Karpas-422 (cell line): Measurements from ENCODE around the gene PRR15. TPM values are rescaled to one million over a fixed set of nuclear protein-coding genes. Genes with fewer than 3 reads are reported as not detected.
"Not testable (repeated sequence)": the region's sequence is repeated elsewhere in the genome, so short reads cannot be mapped to it uniquely, and the experiment has no call there.

ENCODE experiments used
- DNase-seq: peaks from one replicate; pipeline ENCODE4 v3.0.0-alpha.2; 2015
- H2AFZ ChIP-seq: fragments of 200-600 bp; sonication (generic); 2 replicates; pipeline ENCODE4 v1.6.1; 2014; ENCODE audit warnings: antibody characterized with exemption, low read length, mixed read lengths
- H3K27ac ChIP-seq: fragments of 200-600 bp; sonication (generic); 2 replicates; pipeline ENCODE4 v1.5.1; 2014; ENCODE audit warnings: mild to moderate bottlenecking, low read length, moderate library complexity
- H3K27me3 ChIP-seq: fragments of 200-600 bp; sonication (generic); 2 replicates; pipeline ENCODE4 v1.6.1; 2014; ENCODE audit warnings: low read length, mixed read lengths
- H3K36me3 ChIP-seq: fragments of 200-600 bp; sonication (generic); 2 replicates; pipeline ENCODE4 v1.6.1; 2014; ENCODE audit warnings: low read length, mixed read lengths; ENCODE audit not compliant: insufficient read depth
- H3K4me1 ChIP-seq: fragments of 200-600 bp; sonication (generic); 2 replicates; pipeline ENCODE4 v1.6.1; 2014; ENCODE audit warnings: mild to moderate bottlenecking, low read length, mixed read lengths
- H3K4me2 ChIP-seq: fragments of 200-600 bp; sonication (generic); 2 replicates; pipeline ENCODE4 v1.6.1; 2014; ENCODE audit warnings: low read length, low read depth, mild to moderate bottlenecking; ENCODE audit not compliant: poor library complexity, severe bottlenecking
- H3K4me3 ChIP-seq: fragments of 200-600 bp; sonication (generic); 2 replicates; pipeline ENCODE4 v1.5.1; 2014; ENCODE audit warnings: mild to moderate bottlenecking, antibody characterized with exemption, low read length, mixed read lengths
- H3K79me2 ChIP-seq: fragments of 200-600 bp; sonication (generic); 2 replicates; pipeline ENCODE4 v1.6.1; 2014; ENCODE audit warnings: mild to moderate bottlenecking, low read length, mixed read lengths
- H3K9ac ChIP-seq: fragments of 200-600 bp; sonication (generic); 2 replicates; pipeline ENCODE4 v1.6.0; 2014; ENCODE audit warnings: low read length
- H3K9me2 ChIP-seq: fragments of 200-600 bp; sonication (generic), shearing (Covaris generic); replicated peaks from 2 replicates; pipeline ENCODE4 v1.6.0; 2014; ENCODE audit warnings: mild to moderate bottlenecking, low read length, moderate library complexity; ENCODE audit not compliant: insufficient read depth
- H3K9me3 ChIP-seq: fragments of 300-700, 200-600 bp; sonication (generic); 2 replicates; pipeline ENCODE4 v1.6.1; 2014; ENCODE audit warnings: low read length, mixed read lengths
- H4K20me1 ChIP-seq: fragments of 200-600 bp; sonication (generic); 2 replicates; pipeline ENCODE4 v1.6.1; 2014; ENCODE audit warnings: mild to moderate bottlenecking, antibody characterized with exemption, low read length, low read depth; ENCODE audit not compliant: insufficient read depth
- total RNA-seq: library from RNA; depleted of rRNA; stranded (reverse); fragments of >200 nt; shearing (Covaris generic); gene quantifications from 2 replicates; pipeline ENCODE4 v1.2.3, GENCODE V29; 2014; ENCODE audit warnings: low replicate concordance; rRNA removed

PRR15 gene, protein sequence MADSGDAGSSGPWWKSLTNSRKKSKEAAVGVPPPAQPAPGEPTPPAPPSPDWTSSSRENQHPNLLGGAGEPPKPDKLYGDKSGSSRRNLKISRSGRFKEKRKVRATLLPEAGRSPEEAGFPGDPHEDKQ
- total RNA-seq = not detected in 2 replicates

DNA sequence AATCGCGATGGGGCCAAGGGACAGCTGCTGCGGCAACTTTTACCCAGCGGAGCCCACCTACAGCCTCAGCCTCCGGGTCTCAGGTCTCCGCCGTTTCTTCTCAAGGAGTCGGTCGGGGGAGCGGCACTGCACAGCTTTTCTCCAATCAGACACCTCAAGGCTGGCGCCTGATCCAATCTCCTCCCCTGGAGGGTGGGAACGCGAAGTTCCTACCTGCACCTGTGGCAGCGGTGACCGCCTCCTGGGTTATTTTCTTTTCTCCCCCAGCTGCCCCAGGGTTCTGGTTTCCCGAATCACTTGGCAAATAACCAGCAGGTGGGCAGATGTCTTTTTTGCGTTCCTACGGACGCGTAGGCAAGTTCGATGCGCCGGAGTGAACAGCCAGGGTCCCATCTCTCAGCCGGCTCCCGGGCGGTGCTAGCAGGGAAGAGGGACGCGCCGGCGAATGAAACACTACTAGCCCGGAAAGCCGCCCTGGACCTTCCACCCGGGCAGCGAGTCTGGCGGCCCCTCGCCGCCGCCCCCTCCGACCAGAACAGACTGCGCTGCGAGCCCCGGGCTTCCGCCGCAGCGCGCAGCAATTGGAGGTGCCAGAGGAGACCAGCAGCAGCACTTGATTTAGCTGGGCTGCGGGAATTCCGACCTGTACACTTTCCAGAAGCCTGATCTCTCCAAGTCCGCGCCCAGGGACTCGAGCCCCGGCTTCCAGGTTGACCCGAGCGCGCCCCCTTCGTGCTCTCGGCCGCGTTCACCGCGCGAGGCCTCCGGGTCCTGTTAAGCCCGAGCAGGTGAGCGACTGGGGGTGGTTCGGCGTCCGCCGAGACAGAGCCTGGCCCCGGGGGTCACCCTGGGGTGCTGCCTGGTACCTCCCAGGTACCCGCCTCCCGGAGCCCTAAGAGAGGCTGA is at the start of gene PRR15:
Gene PRR15 (plus strand): TSS at position 246 of the 906 bp plus-strand sequence. CDS start 2,495 bp downstream, outside the sequence.
- Histone ChIP-seq H3K9ac (no peak within 1 kb of the TSS), H3K9me3 (no peaks in the 10 kb centered on the region), H3K4me2 (no peak within 1 kb of the TSS), H3K79me2 (no peaks in the 10 kb centered on the region), H3K27me3 (no peaks in the 10 kb centered on the region), H3K4me1 (no peaks in the 10 kb centered on the region), H3K36me3 (no peaks in the 10 kb centered on the region), H3K9me2 (no peaks in the 10 kb centered on the region), H3K4me3 (no peak within 1 kb of the TSS), H2AFZ (no peak within 1 kb of the TSS), H3K27ac (no peak within 1 kb of the TSS), H4K20me1 (no peaks in the 10 kb centered on the region)
- DNase-seq = no peak

DNA sequence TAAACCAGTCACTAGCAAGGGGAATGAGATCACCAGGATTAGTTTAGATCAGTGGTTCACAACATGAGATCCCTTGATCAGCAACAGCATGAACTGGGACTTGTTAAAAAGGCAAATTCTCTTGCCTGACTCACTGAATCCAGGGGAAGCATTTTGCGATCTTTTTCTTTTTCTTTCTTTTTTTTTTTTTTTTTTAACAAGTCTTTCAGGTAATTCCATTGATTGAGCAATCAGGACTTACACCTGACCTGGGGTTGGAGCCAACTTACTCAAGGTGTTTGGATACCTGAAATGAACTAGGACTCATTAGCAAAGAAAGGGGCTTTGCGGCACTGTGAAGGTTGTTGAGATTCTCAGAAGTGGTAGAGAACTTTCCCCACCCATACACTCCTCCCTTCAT is 47.1 kb upstream of the PRR15 start:
- no peak overlapping the region for H3K4me2 ChIP-seq
- no peaks in the 10 kb centered on the region for H3K9me3 ChIP-seq
- H3K4me3 ChIP-seq = no peak overlapping the region
- H3K79me2 ChIP-seq = no peaks in the 10 kb centered on the region
- DNase-seq = no peak
- H3K4me1 ChIP-seq = no peaks in the 10 kb centered on the region
- H3K9me2 ChIP-seq = no peaks in the 10 kb centered on the region
- H3K9ac ChIP-seq = no peak overlapping the region
- H3K36me3 ChIP-seq = no peaks in the 10 kb centered on the region
- no peaks in the 10 kb centered on the region for H3K27me3 ChIP-seq
- H2AFZ ChIP-seq = no peak overlapping the region
- no peaks in the 10 kb centered on the region for H4K20me1 ChIP-seq
- no peak overlapping the region for H3K27ac ChIP-seq

DNA sequence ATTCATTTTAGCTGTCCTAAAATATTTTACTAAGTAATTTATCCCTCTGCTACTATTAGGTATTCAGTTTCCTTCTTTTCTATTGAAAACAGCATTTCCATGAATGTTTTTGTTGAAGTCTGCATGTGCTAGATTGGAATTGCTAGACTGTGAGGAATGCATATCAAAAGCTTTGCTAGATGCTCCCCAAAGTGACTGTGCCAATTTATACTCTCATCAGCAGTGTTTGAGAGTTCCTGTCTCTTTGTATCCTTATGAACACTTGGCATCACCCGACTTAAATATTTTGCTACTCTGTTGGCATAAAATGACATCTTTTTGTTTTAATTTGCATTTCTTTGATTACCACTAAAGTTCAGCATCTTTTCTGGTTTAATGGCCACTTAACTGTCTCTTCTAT is 45.0 kb upstream of the PRR15 start:
- no peaks in the 10 kb centered on the region for H3K27me3 ChIP-seq
- no peak for DNase-seq

DNA sequence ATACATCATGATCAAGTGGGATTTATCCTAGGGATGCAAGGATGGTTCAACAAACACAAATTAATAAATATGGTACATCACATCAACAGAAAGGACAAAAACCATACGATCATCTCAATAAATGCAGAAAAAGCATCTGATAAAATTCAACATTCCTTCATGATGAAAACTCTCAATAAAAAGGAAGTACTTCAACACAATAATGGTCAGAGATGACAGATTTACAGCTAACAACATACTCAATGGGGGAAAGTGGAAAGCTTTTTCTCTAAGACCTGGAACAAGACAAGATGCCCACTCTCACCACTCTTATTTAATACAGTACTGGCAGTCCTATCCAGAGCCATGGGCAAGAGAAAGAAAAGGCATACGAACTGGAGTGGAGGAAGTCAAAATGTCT is 39.9 kb upstream of the PRR15 start:
- Histone ChIP-seq H3K9me3 (no peaks in the 10 kb centered on the region), H3K27ac (no peak overlapping the region), H3K36me3 (no peaks in the 10 kb centered on the region), H3K4me1 (no peaks in the 10 kb centered on the region), H3K79me2 (no peaks in the 10 kb centered on the region), H4K20me1 (no peaks in the 10 kb centered on the region), H3K27me3 (0 out of 2 replicates have a peak, but pooled peaks cover 4% of the 10 kb centered on the region), H3K9me2 (no peaks in the 10 kb centered on the region), H2AFZ (no peak overlapping the region), H3K4me3 (no peak overlapping the region), H3K9ac (no peak overlapping the region), H3K4me2 (no peak overlapping the region)
- no peak for DNase-seq

More for the DNA sequence above, 45.0 kb upstream of the PRR15 start:
- no peaks in the 10 kb centered on the region for H4K20me1 ChIP-seq
- H3K4me1 ChIP-seq = no peaks in the 10 kb centered on the region
- H2AFZ ChIP-seq = no peak overlapping the region
- H3K79me2 ChIP-seq = no peaks in the 10 kb centered on the region
- H3K4me2 ChIP-seq = no peak overlapping the region
- H3K4me3 ChIP-seq = no peak overlapping the region
- H3K9me2 ChIP-seq = no peaks in the 10 kb centered on the region
- no peaks in the 10 kb centered on the region for H3K9me3 ChIP-seq
- H3K36me3 ChIP-seq = no peaks in the 10 kb centered on the region
- H3K9ac ChIP-seq = no peak overlapping the region
- H3K27ac ChIP-seq = no peak overlapping the region

DNA sequence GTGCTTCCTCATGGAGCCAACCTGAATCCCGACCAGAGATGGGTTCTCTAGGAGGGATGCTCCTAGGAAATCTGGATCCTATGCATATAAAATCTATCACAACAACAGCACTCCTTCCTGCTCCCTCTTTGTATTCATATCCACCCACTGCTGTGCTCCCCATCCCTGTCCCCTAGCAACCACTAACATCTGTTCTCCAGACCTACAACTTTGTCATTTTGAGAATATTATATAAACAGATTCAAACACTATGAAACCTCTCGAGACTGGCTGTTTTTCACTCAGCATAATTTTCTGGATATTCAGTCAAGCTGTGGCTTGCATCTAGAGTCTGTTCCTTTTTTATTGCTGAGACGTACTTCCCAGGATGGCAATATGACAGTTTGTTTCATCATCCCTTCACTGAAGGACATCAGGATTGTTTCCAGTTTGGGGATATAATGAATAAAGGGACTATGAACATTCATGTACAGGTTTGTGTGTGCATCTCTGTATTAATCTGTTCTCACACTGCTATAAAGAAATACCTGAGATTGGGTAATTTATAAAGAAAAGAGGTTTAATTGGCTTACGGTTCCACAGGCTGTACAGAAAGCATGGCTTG is 36.0 kb upstream of the PRR15 start:
- Histone ChIP-seq H3K9me3 (no peaks in the 10 kb centered on the region), H3K79me2 (no peaks in the 10 kb centered on the region), H3K9ac (no peak overlapping the region), H3K4me1 (no peaks in the 10 kb centered on the region), H3K27ac (no peak overlapping the region), H3K4me3 (no peak overlapping the region), H3K27me3 (0 out of 2 replicates have a peak, but pooled peaks cover 4% of the 10 kb centered on the region), H2AFZ (no peak overlapping the region), H3K36me3 (no peaks in the 10 kb centered on the region), H3K9me2 (no peaks in the 10 kb centered on the region), H4K20me1 (no peaks in the 10 kb centered on the region), H3K4me2 (no peak overlapping the region)
- no peak for DNase-seq

GRCh38 chr7:29528526-29528925 is 35.1 kb upstream of the PRR15 start:
- H3K36me3 ChIP-seq, H3K9me3 ChIP-seq, H3K27ac ChIP-seq, H3K27me3 ChIP-seq, H3K79me2 ChIP-seq, H3K9ac ChIP-seq, H4K20me1 ChIP-seq, H3K4me1 ChIP-seq, H2AFZ ChIP-seq, H3K9me2 ChIP-seq, H3K4me3 ChIP-seq, DNase-seq, H3K4me2 ChIP-seq: not testable (repeated sequence)

- no peaks in the 10 kb centered on the region for H3K9me3 ChIP-seq
- no peak overlapping the region for H3K4me3 ChIP-seq
- H3K4me1 ChIP-seq = no peaks in the 10 kb centered on the region
Observed at GRCh38 chr7:29538389-29538788, 25.2 kb upstream of the PRR15 start.

DNA sequence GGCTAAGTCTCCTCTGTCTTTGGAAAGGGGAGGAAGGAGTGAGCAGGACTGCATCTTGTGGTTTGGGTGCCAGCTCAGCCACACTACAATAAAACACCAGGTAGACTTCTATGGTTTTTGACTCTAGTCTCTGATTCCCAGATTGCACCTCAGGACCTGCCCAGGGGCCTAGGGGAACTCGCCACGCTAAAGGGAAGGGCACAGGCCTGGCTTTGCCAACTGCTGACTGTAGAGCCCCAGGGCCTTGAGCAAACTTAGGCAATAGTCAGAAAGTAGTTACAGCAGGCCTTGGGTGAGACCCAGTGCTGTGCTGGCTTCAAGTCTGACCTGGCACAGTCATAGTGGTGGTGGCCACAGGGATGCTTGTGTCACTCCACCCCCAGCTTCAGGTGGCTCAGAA is 24.2 kb upstream of the PRR15 start:
- Histone ChIP-seq H2AFZ (no peak overlapping the region), H3K9ac (no peak overlapping the region), H4K20me1 (no peaks in the 10 kb centered on the region), H3K4me1 (no peaks in the 10 kb centered on the region), H3K9me2 (no peaks in the 10 kb centered on the region), H3K4me2 (no peak overlapping the region), H3K4me3 (no peak overlapping the region), H3K36me3 (no peaks in the 10 kb centered on the region), H3K27me3 (no peaks in the 10 kb centered on the region), H3K9me3 (no peaks in the 10 kb centered on the region), H3K27ac (no peak overlapping the region), H3K79me2 (no peaks in the 10 kb centered on the region)
- DNase-seq = no peak

More at GRCh38 chr7:29538389-29538788, 25.2 kb upstream of the PRR15 start:
- Histone ChIP-seq H3K9me2 (no peaks in the 10 kb centered on the region), H3K9ac (no peak overlapping the region), H3K27ac (no peak overlapping the region), H4K20me1 (no peaks in the 10 kb centered on the region), H2AFZ (no peak overlapping the region), H3K27me3 (no peaks in the 10 kb centered on the region), H3K36me3 (no peaks in the 10 kb centered on the region), H3K4me2 (no peak overlapping the region), H3K79me2 (no peaks in the 10 kb centered on the region)
- DNase-seq = no peak
